Esophagus muscularis mucosa (tissue), 4 donors: ENCODE data around the gene PLIN1. TPM values are rescaled to one million over a fixed set of nuclear protein-coding genes. Genes with fewer than 3 reads are reported as not detected.
A peak's percentile ranks its signal among the peaks of the same experiment; 100 is the strongest.
"Not testable (repeated sequence)": the region's sequence is repeated elsewhere in the genome, so short reads cannot be mapped to it uniquely, and the experiment has no call there.

Experiments
- DNase-seq: peaks from one replicate; pipeline ENCODE4 v3.0.0-alpha.2; 2017; ENCODE audit errors: extremely low spot score
- H3K27ac ChIP-seq, 4 donors: fragments of 200-600 bp; sonication (generic); replicated peaks in 1 of 4; 1 replicate in 3 of 4; 2 replicates in 1 of 4; pipeline ENCODE4 v1.5.1; 2016 to 2019; ENCODE audit warnings: mild to moderate bottlenecking in 1 of 4
- H3K27me3 ChIP-seq, 4 donors: fragments of 200-600 bp; sonication (generic); one replicate each; pipeline versions ENCODE4 v1.5.1 to v1.6.0; 2016 to 2019
- H3K36me3 ChIP-seq, 4 donors: fragments of 200-600 bp; sonication (generic); one replicate each; pipeline ENCODE4 v1.5.1; 2016 to 2019
- H3K4me1 ChIP-seq, 4 donors: fragments of 200-600 bp; sonication (generic); one replicate each; pipeline ENCODE4 v1.5.1; 2016 to 2019
- H3K4me3 ChIP-seq, 4 donors: fragments of 200-600 bp; sonication (generic); 1 replicate in 2 of 4; 2 replicates in 2 of 4; pipeline ENCODE4 v1.5.1; 2016 to 2019; ENCODE audit warnings: mild to moderate bottlenecking in 4 of 4, moderate library complexity in 1 of 4
- H3K9me3 ChIP-seq, 4 donors: fragments of 200-600 bp; sonication (generic); 1 replicate in 3 of 4; 2 replicates in 1 of 4; pipeline ENCODE4 v1.5.1; 2016 to 2019
- CTCF ChIP-seq, 3 experiments: fragments of 200-600 bp in 2 of 3; fragments of 450-650 bp in 1 of 3; sonication (generic) in 2 of 3; IDR thresholded peaks; one replicate each; pipeline ENCODE4 v1.5.1; 2017 to 2019; ENCODE audit warnings: antibody characterized with exemption in 3 of 3, mild to moderate bottlenecking in 2 of 3, moderate library complexity in 1 of 3
- EP300 ChIP-seq: sonication (generic); formaldehyde crosslinking; IDR thresholded peaks from one replicate; pipeline ENCODE4 v1.6.1; 2017; ENCODE audit warnings: antibody characterized with exemption
- POLR2A ChIP-seq: fragments of 450-650 bp; IDR thresholded peaks from one replicate; pipeline ENCODE4 v1.6.1; 2017; ENCODE audit warnings: antibody characterized with exemption, moderate library complexity, mild to moderate bottlenecking, low read depth
- POLR2AphosphoS5 ChIP-seq, 2 donors: sonication (generic); formaldehyde crosslinking; IDR thresholded peaks; one replicate each; pipeline ENCODE4 v1.6.1; 2017; ENCODE audit warnings: antibody characterized with exemption in 2 of 2
- WGBS: methylation state at CpG from one replicate; pipeline ENCODE4 v1.1.5; 2018; 5-methylcytosine and 5-hydroxymethylcytosine counted together
- intact Hi-C: fragments of 100-400 bp; cut with DNase I; formaldehyde crosslinking; loops from one replicate; pipeline ENCODE4 v1.15.1; 2023
- total RNA-seq, 4 donors: library from RNA; depleted of rRNA; stranded (reverse); fragments of >200 nt; gene quantifications; one replicate each; pipeline versions ENCODE4 v1.1.0 to v1.2.1, GENCODE V29; 2016

PLIN1 gene
- total RNA-seq, 4 donors from 2014 or later: 0.99 to 5.8 (median 2.8) TPM

DNA sequence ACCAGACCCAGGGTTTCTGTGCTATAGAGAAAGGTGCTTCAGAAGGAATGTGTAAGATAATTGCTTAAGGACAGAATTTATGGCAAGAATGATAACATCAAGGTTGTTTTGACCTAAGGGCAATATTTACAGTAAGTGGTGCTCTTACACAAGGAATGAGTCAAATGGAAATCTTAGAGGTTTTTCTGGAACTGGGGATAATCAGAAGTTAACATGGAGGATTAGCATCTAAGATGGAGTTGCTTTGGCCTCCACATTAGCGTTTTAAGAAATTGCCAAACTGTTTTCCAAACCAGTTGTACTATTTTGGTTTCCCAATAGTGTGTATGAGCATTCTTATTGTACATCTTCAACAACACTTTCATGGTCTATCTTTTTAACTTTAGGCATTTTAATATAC, 14.5 kb upstream of the PLIN1 start:
- peaks cover 6 to 21% (median 17%) of the 10 kb centered on the region in 4 donors for H3K4me1 ChIP-seq
- 95% methylated on average over 1 of the region's 1 CpG for WGBS
- intact Hi-C loops: loop anchor here (5.0 kb wide), 1 partner anchor 46 kb away; no protein-coding TSS in a partner anchor
- TF ChIP-seq POLR2A: no peak
- TF ChIP-seq EP300: no peak
- no peak for TF ChIP-seq CTCF (IDR thresholded peaks at IDR 0.05)
- TF ChIP-seq POLR2AphosphoS5 (IDR thresholded peaks at IDR 0.05): no peak
- no peaks in the 10 kb centered on the region for H3K36me3 ChIP-seq
- no peak overlapping the region for H3K27ac ChIP-seq
- no peak for DNase-seq
- H3K4me3 ChIP-seq: no peak overlapping the region
- no peaks in the 10 kb centered on the region for H3K27me3 ChIP-seq
- H3K9me3 ChIP-seq: no peaks in the 10 kb centered on the region

- Histone ChIP-seq H3K36me3 (no peaks in the 10 kb centered on the region), H3K4me1 (peaks cover 6 to 26% (median 19%) of the 10 kb centered on the region in 4 donors), H3K27ac (no peak overlapping the region), H3K4me3 (no peak overlapping the region), H3K9me3 (no peaks in the 10 kb centered on the region), H3K27me3 (no peaks in the 10 kb centered on the region)
- no peak for TF ChIP-seq EP300
- TF ChIP-seq POLR2A: no peak
- intact Hi-C loops: loop anchor here (5.0 kb wide), 1 partner anchor 46 kb away; no protein-coding TSS in a partner anchor
- no peak for DNase-seq
- 56% methylated on average over 2 of the region's 2 CpGs for WGBS
Measured at GRCh38 chr15:89693091-89693490, 13.9 kb upstream of the PLIN1 start.

- Histone ChIP-seq H3K9me3 (no peaks in the 10 kb centered on the region), H3K27ac (peak within 1 kb of the TSS; percentile 33 to 79 (median 76)), H3K27me3 (no peaks in the 10 kb centered on the region), H3K4me3 (peak within 1 kb of the TSS; percentile 71 to 96 (median 80)), H3K36me3 (peaks cover 0 to 6% (median 1%) of the 10 kb centered on the region in 4 donors), H3K4me1 (peaks cover 6 to 45% (median 27%) of the 10 kb centered on the region in 4 donors)
- 5% methylated on average over 41 of the region's 60 CpGs for WGBS
- peak; percentile 92 for DNase-seq
- TF ChIP-seq POLR2AphosphoS5 (IDR thresholded peaks at IDR 0.05) (peak; percentile 84 to 91), POLR2A (peak; percentile 23), EP300 (no peak), CTCF (IDR thresholded peaks at IDR 0.05) (peak in 1 of 3 experiments; percentile 17)
- intact Hi-C loops: loop anchor here (5.0 kb wide), 1 partner anchor 43 kb away; no protein-coding TSS in a partner anchor
Measured at GRCh38 chr15:89690276-89691218, 11.4 kb upstream of the PLIN1 start, which contains the start of the genes PEX11A and WDR93. Gene PEX11A, minus strand, starts transcription at chr15:89690754. Its CDS starts 122 bp downstream, at chr15:89690632. Gene WDR93, plus strand, starts transcription at chr15:89690811. Its CDS starts 10,936 bp downstream, at chr15:89701747.

- intact Hi-C loops: loop anchor here (5.0 kb wide), 1 partner anchor 43 kb away; no protein-coding TSS in a partner anchor
- not testable (repeated sequence) for H3K9me3 ChIP-seq, DNase-seq, H3K36me3 ChIP-seq, H3K27me3 ChIP-seq
- peak overlapping the region; percentile 33 to 79 (median 76) for H3K27ac ChIP-seq
- WGBS: 65% methylated on average over 15 of the region's 15 CpGs
- H3K4me3 ChIP-seq: peak overlapping the region; percentile 71 to 96 (median 80)
- peaks cover 6 to 48% (median 27%) of the 10 kb centered on the region in 4 donors for H3K4me1 ChIP-seq
Measured at GRCh38 chr15:89689930-89690275, 10.7 kb upstream of the PLIN1 start.

DNA sequence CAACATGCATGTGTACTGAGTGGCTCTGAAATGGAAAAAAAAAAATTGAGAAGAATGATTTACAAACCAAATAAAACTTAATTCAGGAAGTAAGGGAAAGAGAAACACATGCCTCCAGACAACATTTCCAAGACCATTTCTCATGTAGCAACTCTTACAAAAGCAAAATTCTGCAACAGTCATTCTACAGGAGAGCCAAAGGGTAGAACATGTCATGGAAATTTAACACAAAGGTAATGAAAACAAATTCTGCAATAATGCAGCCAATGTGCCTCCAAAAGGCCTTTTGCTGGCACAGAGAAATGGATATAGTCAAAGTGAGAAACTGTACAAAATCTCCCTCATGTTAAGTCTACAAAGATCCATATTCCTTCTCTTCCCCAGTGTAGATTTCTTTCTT, 7.4 kb upstream of the PLIN1 start:
- peak overlapping the region in 1 of 4 donors; percentile 10 for H3K27ac ChIP-seq

More for the DNA sequence above, 7.4 kb upstream of the PLIN1 start:
- no peak overlapping the region for H3K4me3 ChIP-seq
- H3K36me3 ChIP-seq: peaks cover 5 to 22% (median 18%) of the 10 kb centered on the region in 4 donors
- TF ChIP-seq POLR2A (no peak), EP300 (no peak), POLR2AphosphoS5 (IDR thresholded peaks at IDR 0.05) (no peak), CTCF (IDR thresholded peaks at IDR 0.05) (no peak)
- peaks cover 15 to 57% (median 29%) of the 10 kb centered on the region in 4 donors for H3K4me1 ChIP-seq
- DNase-seq: no peak
- H3K27me3 ChIP-seq: no peaks in the 10 kb centered on the region
- H3K9me3 ChIP-seq: no peaks in the 10 kb centered on the region
- intact Hi-C loops: no loop called here
